A549 (cell line): ENCODE results near the gene BNC2. TPM values are rescaled to one million over a fixed set of nuclear protein-coding genes. Genes with fewer than 3 reads are reported as not detected.

Experiments used
- ATAC-seq, 2 experiments: fragments of 200-7000 bp in 1 of 2; fragments of >200 bp in 1 of 2; cut with Nextera tagmentation in 1 of 2; cut with Tn5 transposase in 1 of 2; 3 replicates each; pipeline versions ENCODE4 v1.8.0 to v1.9.1; 2018 to 2020; ENCODE audit warnings: mild to moderate bottlenecking in 1 of 2, moderate library complexity in 1 of 2
- CTCF ChIA-PET: fragments of 300-600 bp; sonication (Branson Sonifier 250); formaldehyde crosslinking; extraction: SDS; loops from one replicate; lab custom pipeline; 2021; ENCODE audit warnings: antibody characterized with exemption, inconsistent platforms; lab: Yijun Ruan, JAX
- POLR2A ChIA-PET: fragments of 350-600 bp; formaldehyde crosslinking; extraction: SDS; loops from one replicate; lab custom pipeline; 2021; ENCODE audit warnings: antibody characterized with exemption, inconsistent platforms; lab: Yijun Ruan, JAX
- DNase-seq, 2 experiments: peaks; one replicate each; pipeline versions ENCODE4 v3.0.0 to v3.0.0-alpha.2; 2011 to 2016; ENCODE audit warnings: low read depth in 1 of 2, low spot score in 1 of 2
- FAIRE-seq: peaks from 2 replicates; lab custom pipeline; 2011; peaks lifted over from hg19 to GRCh38; lab: Jason Lieb, UNC
- H3K27ac ChIP-seq, 2 experiments: fragments of >200 bp; sonication (Bioruptor Twin); formaldehyde crosslinking; 3 replicates each; pipeline ENCODE4 v1.5.1; 2016 to 2017
- H3K4me1 ChIP-seq: fragments of >200 bp; sonication (Bioruptor Twin); formaldehyde crosslinking; 3 replicates; pipeline ENCODE4 v1.6.1; 2016
- H3K4me2 ChIP-seq: fragments of >200 bp; sonication (Bioruptor Twin); formaldehyde crosslinking; 3 replicates; pipeline ENCODE4 v1.6.1; 2016
- H3K4me3 ChIP-seq: fragments of >200 bp; sonication (Bioruptor Twin); formaldehyde crosslinking; 3 replicates; pipeline ENCODE4 v1.5.1; 2016
- H3K9me3 ChIP-seq: fragments of >200 bp; sonication (Bioruptor Twin); formaldehyde crosslinking; 3 replicates; pipeline ENCODE4 v1.6.1; 2016
- CBX2 ChIP-seq: fragments of 200-600 bp; sonication (generic); IDR thresholded peaks from 2 replicates; pipeline ENCODE4 v1.6.1; 2016; ENCODE audit warnings: low read depth, mild to moderate bottlenecking, borderline replicate concordance
- CBX8 ChIP-seq: fragments of 200-600 bp; sonication (generic); IDR thresholded peaks from 2 replicates; pipeline ENCODE4 v1.6.1; 2016
- CEBPB ChIP-seq, 2 experiments: fragments of >200 bp in 1 of 2; sonication (Bioruptor Twin) in 1 of 2; formaldehyde crosslinking in 1 of 2; IDR thresholded peaks; 2 replicates each; pipeline ENCODE4 v1.6.1; 2012 to 2016
- CHD2 ChIP-seq: fragments of 150-350 bp; IDR thresholded peaks from 2 replicates; pipeline ENCODE4 v1.6.1; 2014; ENCODE audit warnings: low read length; ENCODE audit not compliant: partially characterized antibody
- CHD4 ChIP-seq: fragments of 200-600 bp; sonication (generic); IDR thresholded peaks from 2 replicates; pipeline ENCODE4 v1.6.1; 2016; ENCODE audit warnings: antibody characterized with exemption, mild to moderate bottlenecking, borderline replicate concordance
- CTCF ChIP-seq: fragments of >200 bp; sonication (Bioruptor Twin); formaldehyde crosslinking; IDR thresholded peaks from 3 replicates; pipeline ENCODE4 v1.5.1; 2016
- EHF ChIP-seq: fragments of 250-450 bp; sonication (Bioruptor Pico); IDR thresholded peaks from 2 replicates; pipeline ENCODE4 v1.5.0; 2020; ENCODE audit warnings: mild to moderate bottlenecking
- ELK1 ChIP-seq: fragments of 150-350 bp; IDR thresholded peaks from 2 replicates; pipeline ENCODE4 v1.6.1; 2014; ENCODE audit warnings: low read depth, mild to moderate bottlenecking, low read length
- ESRRA ChIP-seq: fragments of 150-350 bp; IDR thresholded peaks from 2 replicates; pipeline ENCODE4 v1.6.1; 2014; ENCODE audit warnings: mild to moderate bottlenecking, low read length, borderline replicate concordance
- FOSL2 ChIP-seq, 2 experiments: fragments of 450-650 bp in 1 of 2; fragments of >200 bp in 1 of 2; sonication (Bioruptor Twin) in 1 of 2; formaldehyde crosslinking; IDR thresholded peaks; 2 replicates each; pipeline versions ENCODE4 v1.5.0 to v1.6.1; 2016 to 2020; ENCODE audit warnings: mild to moderate bottlenecking in 1 of 2, moderate library complexity in 1 of 2
- FOXS1 ChIP-seq: fragments of 250-450 bp; sonication (Bioruptor Pico); IDR thresholded peaks from 2 replicates; pipeline ENCODE4 v1.5.0; 2020; ENCODE audit warnings: mild to moderate bottlenecking, moderate library complexity
- GATA3 ChIP-seq: IDR thresholded peaks from 2 replicates; pipeline ENCODE4 v1.6.1; 2012; ENCODE audit warnings: borderline replicate concordance
- HDAC2 ChIP-seq: fragments of 200-600 bp; sonication (generic); IDR thresholded peaks from 2 replicates; pipeline ENCODE4 v1.6.1; 2016
- HOXB5 ChIP-seq: fragments of 250-450 bp; sonication (Bioruptor Pico); IDR thresholded peaks from 2 replicates; pipeline ENCODE4 v1.5.0; 2020; ENCODE audit warnings: mild to moderate bottlenecking, moderate library complexity
- POLR2A ChIP-seq: IDR thresholded peaks from 2 replicates; pipeline ENCODE4 v1.6.1; 2012; ENCODE audit warnings: mild to moderate bottlenecking, low read length
- POLR2AphosphoS2 ChIP-seq: conservative IDR thresholded peaks from 2 replicates; pipeline ENCODE4 v1.6.1; 2012; ENCODE audit warnings: low read length, improper control_type of control experiment, inconsistent platforms
- RAD21 ChIP-seq, 2 experiments: fragments of >200 bp in 1 of 2; sonication (Bioruptor Twin) in 1 of 2; formaldehyde crosslinking in 1 of 2; IDR thresholded peaks in 1 of 2; conservative IDR thresholded peaks in 1 of 2; 2 replicates in 1 of 2; 3 replicates in 1 of 2; pipeline ENCODE4 v1.6.1; 2012 to 2018; ENCODE audit warnings: inconsistent platforms in 1 of 2
- SMC3 ChIP-seq: fragments of >200 bp; sonication (Bioruptor Twin); formaldehyde crosslinking; IDR thresholded peaks from 3 replicates; pipeline ENCODE4 v1.6.1; 2018; ENCODE audit warnings: inconsistent platforms
- SREBF2 ChIP-seq: fragments of 450-650 bp; IDR thresholded peaks from 2 replicates; pipeline ENCODE4 v1.6.1; 2014; ENCODE audit warnings: mild to moderate bottlenecking, moderate library complexity
- TP53 ChIP-seq: fragments of 250-450 bp; sonication (Bioruptor Pico); IDR thresholded peaks from 2 replicates; pipeline ENCODE4 v1.5.0; 2021; ENCODE audit warnings: mild to moderate bottlenecking, moderate library complexity
- ZC3H11A ChIP-seq: fragments of 450-650 bp; IDR thresholded peaks from 2 replicates; pipeline ENCODE4 v1.6.1; 2014; ENCODE audit warnings: antibody characterized with exemption, mild to moderate bottlenecking
- WGBS: methylation state at CpG from one replicate; pipeline ENCODE4 v1.1.6; 2017; ENCODE audit errors: missing lambda C conversion rate; 5-methylcytosine and 5-hydroxymethylcytosine counted together
- polyA plus RNA-seq, 4 experiments: library from polyadenylated mRNA; depleted of rRNA in 3 of 4; stranded (reverse); fragments of >200 nt; fragmentation: RNase III in 1 of 4; extraction: RNeasy Plus Mini Kit Qiagen cat#74134 plus additional on column Dnase treatment in 1 of 4; gene quantifications; 2 replicates in 3 of 4; 3 replicates in 1 of 4; pipeline ENCODE4 v1.2.3, GENCODE V29; 2011 to 2017
- TF ChIP-seq, protein P1 (sequence below): IDR thresholded peaks from 2 replicates; pipeline ENCODE4 v1.6.1; 2012
- TF ChIP-seq, protein P2 (sequence below): fragments of 450-650 bp; IDR thresholded peaks from 2 replicates; pipeline ENCODE4 v1.6.1; 2014; ENCODE audit warnings: antibody characterized with exemption
- TF ChIP-seq, protein P3 (sequence below): fragments of 250-450 bp; sonication (Bioruptor Pico); IDR thresholded peaks from 2 replicates; pipeline ENCODE4 v1.5.0; 2020; ENCODE audit warnings: low read depth, mild to moderate bottlenecking, moderate library complexity

BNC2 gene
- polyA plus RNA-seq, 2 of the 4 experiments (the other 2 are of a cell fraction), result 6.2 to 7.5 TPM

DNA sequence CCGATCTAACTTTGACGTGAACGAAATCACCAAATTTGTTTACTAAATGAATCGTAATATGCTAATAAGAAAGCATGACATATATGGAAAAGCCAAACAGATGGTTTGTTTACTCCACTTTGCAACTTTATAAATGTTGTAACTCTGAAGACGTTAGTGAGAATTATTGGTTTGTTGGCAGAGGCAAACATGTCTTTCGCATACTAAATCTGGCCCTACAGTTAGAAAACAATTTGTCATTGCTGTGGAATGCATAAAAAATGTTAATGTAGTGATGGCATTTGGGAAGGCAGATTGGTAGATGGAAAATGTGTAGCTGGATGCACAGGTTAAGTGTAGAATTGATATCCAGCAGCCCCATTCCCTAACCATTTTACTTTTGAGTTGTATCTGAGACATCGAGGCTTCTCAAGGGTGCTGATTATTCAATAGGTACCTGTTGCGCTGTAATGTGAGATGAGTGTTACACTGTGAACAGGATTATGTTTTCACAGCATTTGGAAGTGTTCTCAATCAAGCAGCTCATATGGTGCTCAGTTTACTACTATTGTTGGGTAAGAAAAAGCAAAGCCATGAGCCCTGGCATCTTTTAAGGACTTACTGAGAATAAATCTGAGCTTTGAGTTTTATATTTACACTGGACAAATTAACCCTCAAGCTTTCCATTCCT is 444.8 kb downstream of the BNC2 start:
- Histone ChIP-seq H3K4me2 (peak overlapping the region; percentile 35), H3K9me3 (no peaks in the 10 kb centered on the region), H3K27ac (peak overlapping the region in 1 of 2 experiments; percentile 13; a peak in 2 of 6 replicates), H3K4me3 (no peak overlapping the region), H3K4me1 (peaks cover 10% of the 10 kb centered on the region)
- CTCF ChIA-PET, result interaction anchor here (0.7 to 1.2 kb wide), 4 partner anchors 30 to 898 kb away, joined by 3 to 5 read pairs (median 4); no protein-coding TSS in a partner anchor
- DNase-seq (peak in 1 of 2 experiments; percentile 47), ATAC-seq (peak in 1 of 2 experiments; percentile 69; a peak in 3 of 6 replicates), FAIRE-seq (peak; percentile 70)
- WGBS, result 41% methylated on average over 8 of the region's 8 CpGs
- POLR2A ChIA-PET, result interaction anchor here (0.6 kb wide), 2 partner anchors 11 to 224 kb away, joined by 3 read pairs; no protein-coding TSS in a partner anchor
- TF ChIP-seq, protein P1, sequence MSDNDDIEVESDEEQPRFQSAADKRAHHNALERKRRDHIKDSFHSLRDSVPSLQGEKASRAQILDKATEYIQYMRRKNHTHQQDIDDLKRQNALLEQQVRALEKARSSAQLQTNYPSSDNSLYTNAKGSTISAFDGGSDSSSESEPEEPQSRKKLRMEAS, result peak; percentile 17; the same call in 1 of the 2 replicates
- TF ChIP-seq TP53 (CRISPR knock-in tag) (no peak), ZC3H11A (no peak), GATA3 (peak; percentile 19; the same call in 1 of the 2 replicates), EHF (CRISPR knock-in tag) (no peak), CTCF (no peak), CEBPB (IDR thresholded peaks at IDR 0.05) (0 out of 4 replicates have a peak, but pooled peaks of 1 of the 2 experiments have one; percentile 36), FOSL2 (IDR thresholded peaks at IDR 0.05) (no peak), FOSL2 (CRISPR knock-in tag; IDR thresholded peaks at IDR 0.05) (no peak), ELK1 (no peak), CHD2 (no peak), SMC3 (no peak)
- TF ChIP-seq, protein P2, sequence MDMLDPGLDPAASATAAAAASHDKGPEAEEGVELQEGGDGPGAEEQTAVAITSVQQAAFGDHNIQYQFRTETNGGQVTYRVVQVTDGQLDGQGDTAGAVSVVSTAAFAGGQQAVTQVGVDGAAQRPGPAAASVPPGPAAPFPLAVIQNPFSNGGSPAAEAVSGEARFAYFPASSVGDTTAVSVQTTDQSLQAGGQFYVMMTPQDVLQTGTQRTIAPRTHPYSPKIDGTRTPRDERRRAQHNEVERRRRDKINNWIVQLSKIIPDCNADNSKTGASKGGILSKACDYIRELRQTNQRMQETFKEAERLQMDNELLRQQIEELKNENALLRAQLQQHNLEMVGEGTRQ, result no peak

- ChIA-PET CTCF (interaction anchor here (1.3 kb wide), 1 partner anchor 10 kb away, joined by 3 read pairs; no protein-coding TSS in a partner anchor), POLR2A (no interaction called here)
- ATAC-seq, result no peak
Observed at GRCh38 chr9:16422114-16422513, 448.4 kb downstream of the BNC2 start.

More at GRCh38 chr9:16422114-16422513, 448.4 kb downstream of the BNC2 start:
- Histone ChIP-seq H3K4me1 (peaks cover 20% of the 10 kb centered on the region), H3K9me3 (no peaks in the 10 kb centered on the region), H3K4me2 (no peak overlapping the region), H3K4me3 (no peak overlapping the region), H3K27ac (peak overlapping the region in 1 of 2 experiments; percentile 1; a peak in 1 of 6 replicates)
- DNase-seq, result no peak
- FAIRE-seq, result no peak
- TF ChIP-seq POLR2A (no peak), HDAC2 (no peak), ESRRA (no peak), HOXB5 (CRISPR knock-in tag) (no peak), POLR2AphosphoS2 (no peak), FOSL2 (IDR thresholded peaks at IDR 0.05) (no peak), FOSL2 (CRISPR knock-in tag; IDR thresholded peaks at IDR 0.05) (no peak), RAD21 (conservative IDR thresholded peaks at IDR 0.05 in 1 of 2, IDR thresholded peaks at IDR 0.05 in 1 of 2) (no peak), SREBF2 (no peak), CBX8 (no peak), CHD4 (no peak), FOXS1 (no peak), CEBPB (IDR thresholded peaks at IDR 0.05) (no peak), CBX2 (no peak), CTCF (no peak)
- TF ChIP-seq, protein P1, result no peak
- TF ChIP-seq, protein P3, sequence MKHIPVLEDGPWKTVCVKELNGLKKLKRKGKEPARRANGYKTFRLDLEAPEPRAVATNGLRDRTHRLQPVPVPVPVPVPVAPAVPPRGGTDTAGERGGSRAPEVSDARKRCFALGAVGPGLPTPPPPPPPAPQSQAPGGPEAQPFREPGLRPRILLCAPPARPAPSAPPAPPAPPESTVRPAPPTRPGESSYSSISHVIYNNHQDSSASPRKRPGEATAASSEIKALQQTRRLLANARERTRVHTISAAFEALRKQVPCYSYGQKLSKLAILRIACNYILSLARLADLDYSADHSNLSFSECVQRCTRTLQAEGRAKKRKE, result no peak
- 90% methylated on average over 5 of the region's 5 CpGs for WGBS
